Activated CD8-positive, alpha-beta T cell treated with anti-CD3 and anti-CD28 coated beads for 36 hours (primary cell): ENCODE measurements around the gene ANGEL1. TPM values are rescaled to one million over a fixed set of nuclear protein-coding genes. Genes with fewer than 3 reads are reported as not detected.

ENCODE experiments used
- ATAC-seq: fragments of 200-7000 bp; cut with Tn5 transposase; one replicate; pipeline ENCODE4 v1.10.0; 2021; ENCODE audit warnings: mild to moderate bottlenecking, moderate library complexity
- CTCF ChIA-PET: fragments of 350-600 bp; sonication (Branson Sonifier 250); formaldehyde crosslinking; loops from one replicate; lab custom pipeline; 2021; ENCODE audit warnings: antibody characterized with exemption; lab: Charles Lee
- POLR2A ChIA-PET: fragments of 350-600 bp; sonication (Branson Sonifier 250); formaldehyde crosslinking; loops from one replicate; lab custom pipeline; 2021; ENCODE audit warnings: antibody characterized with exemption; lab: Charles Lee
- DNase-seq: peaks from one replicate; pipeline ENCODE4 v3.0.0-alpha.2; 2020
- H3K27ac Mint-ChIP-seq: one replicate; pipeline ENCODE4 v1.8.0; 2021; ENCODE audit warnings: mild to moderate bottlenecking, mixed read lengths
- H3K27me3 Mint-ChIP-seq: one replicate; pipeline ENCODE4 v1.8.0; 2021; ENCODE audit warnings: mixed read lengths
- H3K36me3 Mint-ChIP-seq: one replicate; pipeline ENCODE4 v1.8.0; 2021; ENCODE audit warnings: low read depth, mixed read lengths
- H3K4me1 Mint-ChIP-seq: one replicate; pipeline ENCODE4 v1.8.0; 2021; ENCODE audit warnings: low read depth, mixed read lengths
- H3K4me3 Mint-ChIP-seq: one replicate; pipeline ENCODE4 v1.8.0; 2021; ENCODE audit warnings: mild to moderate bottlenecking, moderate library complexity, mixed read lengths
- H3K9me3 Mint-ChIP-seq: one replicate; pipeline ENCODE4 v1.8.0; 2021; ENCODE audit warnings: mixed read lengths
- CTCF ChIP-seq: fragments of 200-600 bp; IDR thresholded peaks from one replicate; pipeline ENCODE4 v1.8.0; 2022; ENCODE audit warnings: antibody characterized with exemption, mild to moderate bottlenecking
- intact Hi-C: fragments of 100-400 bp; cut with micrococcal nuclease; formaldehyde crosslinking; loops from one replicate; pipeline ENCODE4 v1.10.0; 2022
- total RNA-seq, 2 experiments: library from RNA; stranded (reverse); gene quantifications; one replicate each; pipeline ENCODE4 v1.2.3, GENCODE V29; 2021

The ANGEL1 gene
- total RNA-seq, 2 experiments from 2014 or later: 16.5 to 21.5 TPM

GRCh38 chr14:76762411-76763095 is 50.1 kb downstream of the ANGEL1 start:
- TF ChIP-seq CTCF: no peak
- Mint-ChIP-seq H3K27ac (no peak overlapping the region), H3K27me3 (peaks cover 39% of the 10 kb centered on the region), H3K36me3 (no peaks in the 10 kb centered on the region), H3K9me3 (no peaks in the 10 kb centered on the region), H3K4me3 (peak overlapping the region; percentile 71), H3K4me1 (peaks cover 2% of the 10 kb centered on the region)
- DNase-seq (no peak), ATAC-seq (no peak)
- POLR2A ChIA-PET: no interaction called here
- intact Hi-C loops: no loop called here
- CTCF ChIA-PET: interaction anchor here (1.0 to 1.7 kb wide), 2 partner anchors 22 to 51 kb away, joined by 3 to 5 read pairs; no protein-coding TSS in a partner anchor

GRCh38 chr14:76761960-76762410 is 50.7 kb downstream of the ANGEL1 start:
- no peaks in the 10 kb centered on the region for H3K36me3 Mint-ChIP-seq
- no peak overlapping the region for H3K27ac Mint-ChIP-seq
- ChIA-PET CTCF (interaction anchor here (1.0 to 1.7 kb wide), 2 partner anchors 23 to 50 kb away, joined by 3 to 5 read pairs; no protein-coding TSS in a partner anchor), POLR2A (no interaction called here)
- intact Hi-C loops: no loop called here
- H3K4me3 Mint-ChIP-seq: peak overlapping the region; percentile 71
- H3K4me1 Mint-ChIP-seq: peaks cover 2% of the 10 kb centered on the region
- no peak for TF ChIP-seq CTCF
- no peak for DNase-seq
- H3K27me3 Mint-ChIP-seq: peaks cover 39% of the 10 kb centered on the region
- no peaks in the 10 kb centered on the region for H3K9me3 Mint-ChIP-seq
- no peak for ATAC-seq

- Mint-ChIP-seq H3K4me3 (peak within 1 kb of the TSS; percentile 71), H3K36me3 (no peaks in the 10 kb centered on the region), H3K27ac (no peak within 1 kb of the TSS), H3K27me3 (peaks cover 39% of the 10 kb centered on the region), H3K9me3 (no peaks in the 10 kb centered on the region), H3K4me1 (peaks cover 2% of the 10 kb centered on the region)
- ATAC-seq (peak; percentile 91), DNase-seq (peak; percentile 70)
- CTCF ChIA-PET: interaction anchor here (1.0 to 2.7 kb wide), 4 partner anchors 23 to 1195 kb away, joined by 3 to 8 read pairs (median 4); no protein-coding TSS in a partner anchor
- TF ChIP-seq CTCF: no peak
- POLR2A ChIA-PET: no interaction called here
- intact Hi-C loops: no loop called here
Observed at GRCh38 chr14:76761136-76761959, 51.3 kb downstream of the ANGEL1 start, which contains the start of gene VASH1. Gene VASH1, plus strand, starts transcription at chr14:76761468. Its CDS starts 1,354 bp downstream, at chr14:76762822.

GRCh38 chr14:76760331-76761135 is 52.1 kb downstream of the ANGEL1 start:
- POLR2A ChIA-PET: no interaction called here
- Mint-ChIP-seq H3K9me3 (no peaks in the 10 kb centered on the region), H3K27me3 (peaks cover 43% of the 10 kb centered on the region), H3K27ac (no peak overlapping the region), H3K4me1 (peaks cover 2% of the 10 kb centered on the region), H3K36me3 (no peaks in the 10 kb centered on the region), H3K4me3 (peak overlapping the region; percentile 61)
- intact Hi-C loops: no loop called here
- no peak for ATAC-seq
- no peak for DNase-seq
- no peak for TF ChIP-seq CTCF
- CTCF ChIA-PET: interaction anchor here (1.0 to 2.7 kb wide), 4 partner anchors 24 to 1194 kb away, joined by 4 to 8 read pairs (median 4); no protein-coding TSS in a partner anchor
